OCI-LY3 (cell line): ENCODE measurements around the gene TNRC18.

Experiments used
- CTCF ChIP-seq: fragments of 200-600, 300-600 bp; sonication (generic); IDR thresholded peaks from 2 replicates; pipeline ENCODE4 v1.5.1; 2014; ENCODE audit warnings: antibody characterized with exemption, low read length, low read depth
- EZH2phosphoT487 ChIP-seq: fragments of 200-600 bp; shearing (Covaris generic); IDR thresholded peaks from 2 replicates; pipeline ENCODE4 v1.6.1; 2018; ENCODE audit warnings: antibody characterized with exemption, mixed run types, low read depth

DNA sequence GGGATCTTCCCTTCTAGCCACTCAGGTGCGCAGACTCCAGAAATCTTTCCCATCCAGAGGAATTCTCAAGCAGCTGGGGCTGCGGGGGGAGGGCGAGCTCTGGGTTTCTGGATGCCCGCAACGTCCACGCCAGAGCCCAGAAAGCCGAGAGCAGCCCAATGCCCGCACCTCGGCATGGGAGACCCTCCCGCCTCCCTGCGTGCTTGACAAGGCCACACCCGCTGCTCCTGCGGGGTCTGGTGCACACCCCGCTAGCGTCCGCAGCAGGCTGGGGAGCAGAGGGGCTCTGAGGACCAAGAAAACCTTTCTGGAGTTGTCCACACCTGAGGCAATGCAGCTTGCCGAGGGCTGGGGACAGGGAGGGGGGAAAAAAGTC is 74.6 kb downstream of the TNRC18 start:
- TF ChIP-seq CTCF (no peak), EZH2phosphoT487 (no peak)
